ENCODE results near the gene SFRP2.
A peak's percentile ranks its signal among the peaks of the same experiment; 100 is the strongest.

The SFRP2 gene, protein sequence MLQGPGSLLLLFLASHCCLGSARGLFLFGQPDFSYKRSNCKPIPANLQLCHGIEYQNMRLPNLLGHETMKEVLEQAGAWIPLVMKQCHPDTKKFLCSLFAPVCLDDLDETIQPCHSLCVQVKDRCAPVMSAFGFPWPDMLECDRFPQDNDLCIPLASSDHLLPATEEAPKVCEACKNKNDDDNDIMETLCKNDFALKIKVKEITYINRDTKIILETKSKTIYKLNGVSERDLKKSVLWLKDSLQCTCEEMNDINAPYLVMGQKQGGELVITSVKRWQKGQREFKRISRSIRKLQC

DNA sequence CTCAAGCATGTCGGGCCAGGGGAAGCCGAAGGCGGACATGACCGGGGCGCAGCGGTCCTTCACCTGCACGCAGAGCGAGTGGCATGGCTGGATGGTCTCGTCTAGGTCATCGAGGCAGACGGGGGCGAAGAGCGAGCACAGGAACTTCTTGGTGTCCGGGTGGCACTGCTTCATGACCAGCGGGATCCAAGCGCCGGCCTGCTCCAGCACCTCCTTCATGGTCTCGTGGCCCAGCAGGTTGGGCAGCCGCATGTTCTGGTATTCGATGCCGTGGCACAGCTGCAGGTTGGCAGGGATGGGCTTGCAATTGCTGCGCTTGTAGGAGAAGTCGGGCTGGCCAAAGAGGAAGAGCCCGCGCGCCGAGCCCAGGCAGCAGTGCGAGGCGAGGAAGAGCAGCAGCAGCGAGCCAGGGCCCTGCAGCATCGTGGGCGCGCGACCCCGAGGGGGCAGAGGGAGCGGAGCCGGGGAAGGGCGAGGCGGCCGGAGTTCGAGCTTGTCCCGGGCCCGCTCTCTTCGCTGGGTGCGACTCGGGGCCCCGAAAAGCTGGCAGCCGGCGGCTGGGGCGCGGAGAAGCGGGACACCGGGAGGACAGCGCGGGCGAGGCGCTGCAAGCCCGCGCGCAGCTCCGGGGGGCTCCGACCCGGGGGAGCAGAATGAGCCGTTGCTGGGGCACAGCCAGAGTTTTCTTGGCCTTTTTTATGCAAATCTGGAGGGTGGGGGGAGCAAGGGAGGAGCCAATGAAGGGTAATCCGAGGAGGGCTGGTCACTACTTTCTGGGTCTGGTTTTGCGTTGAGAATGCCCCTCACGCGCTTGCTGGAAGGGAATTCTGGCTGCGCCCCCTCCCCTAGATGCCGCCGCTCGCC, at the start of gene SFRP2:
TSS of gene SFRP2 (minus strand) at position 671 of the 864 bp plus-strand sequence. CDS start at position 423, 248 bp downstream.
- DNase-seq = no peak

DNA sequence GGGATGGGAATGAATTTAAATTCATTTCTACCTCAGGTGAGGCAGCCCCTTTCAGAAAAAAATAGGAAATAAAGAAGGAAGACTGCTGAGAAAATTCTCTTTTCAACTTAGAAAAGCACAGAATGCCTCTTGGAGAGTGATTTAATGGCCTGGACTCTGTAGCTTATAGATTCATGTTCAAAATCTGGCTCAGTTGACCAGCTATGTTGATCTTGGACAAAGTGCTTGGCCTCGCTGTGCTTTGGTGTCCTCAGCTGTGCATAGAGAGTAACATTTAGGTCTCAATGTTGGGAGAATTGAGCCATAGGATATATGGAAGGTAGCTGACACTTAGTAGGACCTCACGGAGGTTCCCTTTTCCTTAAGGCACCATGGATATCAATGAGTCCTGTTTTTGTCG, 49.7 kb upstream of the SFRP2 start:
- no peak for DNase-seq

DNA sequence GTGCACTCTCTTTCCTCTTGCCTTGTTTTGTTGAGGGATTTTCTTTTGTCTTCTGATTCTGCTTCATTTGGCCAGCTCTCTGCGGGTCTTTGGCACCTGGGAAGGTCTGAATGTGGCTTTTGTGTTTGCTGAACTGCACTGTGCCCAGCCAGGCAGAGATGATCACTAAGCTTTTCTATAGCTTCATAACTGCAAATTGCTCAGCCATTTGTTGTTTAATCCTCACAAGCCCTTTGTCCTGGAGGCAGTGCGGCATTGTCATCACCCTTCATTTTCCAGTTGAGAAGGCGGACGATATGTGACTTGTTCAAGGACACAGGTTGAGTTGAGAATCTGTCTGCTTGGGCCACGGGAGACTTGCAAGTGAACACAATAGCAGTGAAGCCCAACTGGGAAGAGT, 46.0 kb upstream of the SFRP2 start:
- DNase-seq = no peak

DNA sequence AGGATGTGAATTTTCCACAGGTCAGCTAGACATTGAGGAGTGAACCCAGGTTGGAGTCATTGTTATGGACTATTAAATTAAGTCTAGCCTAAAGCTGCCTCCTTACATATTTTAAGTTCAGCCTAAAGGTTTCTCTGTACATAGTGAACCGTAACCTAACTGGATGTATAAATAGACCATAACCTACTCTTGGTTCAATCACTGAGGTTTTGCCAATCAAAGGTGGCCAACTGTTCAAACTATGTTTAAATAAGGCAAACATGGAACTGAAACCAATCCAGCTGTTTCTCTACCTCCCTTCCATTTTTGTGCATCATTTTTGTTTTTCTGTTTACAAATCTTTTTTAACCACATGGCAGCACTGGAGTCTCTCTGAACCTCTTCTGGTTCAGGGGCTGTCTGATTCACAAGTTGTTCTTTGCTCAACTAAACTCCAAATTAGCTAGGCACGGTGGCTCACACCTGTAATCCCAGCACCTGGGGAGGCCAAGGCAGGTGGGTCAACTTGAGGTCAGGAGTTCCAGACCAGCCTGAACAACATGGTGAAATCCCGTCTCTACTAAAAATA, 43.9 kb upstream of the SFRP2 start:
- DNase-seq = no peak

DNA sequence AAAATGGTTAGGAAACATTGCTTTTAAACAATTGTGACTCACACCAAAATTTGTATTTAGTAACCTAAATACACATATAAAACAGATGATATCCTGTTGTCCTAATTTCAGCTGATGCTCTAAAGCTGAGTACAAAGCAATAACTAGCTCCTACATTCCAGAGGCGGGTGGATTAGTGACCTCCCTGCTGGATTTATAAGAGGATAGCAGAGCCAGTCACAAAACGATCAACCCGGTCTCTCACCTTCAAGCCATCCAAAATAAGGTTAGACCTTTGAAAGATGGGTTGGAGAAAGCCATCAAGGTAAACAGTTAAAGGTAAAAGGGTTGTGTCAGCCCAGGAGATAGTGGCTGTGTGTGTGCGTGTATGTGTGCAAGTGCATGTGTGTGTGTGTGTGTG, 43.2 kb upstream of the SFRP2 start:
- DNase-seq = no peak

DNA sequence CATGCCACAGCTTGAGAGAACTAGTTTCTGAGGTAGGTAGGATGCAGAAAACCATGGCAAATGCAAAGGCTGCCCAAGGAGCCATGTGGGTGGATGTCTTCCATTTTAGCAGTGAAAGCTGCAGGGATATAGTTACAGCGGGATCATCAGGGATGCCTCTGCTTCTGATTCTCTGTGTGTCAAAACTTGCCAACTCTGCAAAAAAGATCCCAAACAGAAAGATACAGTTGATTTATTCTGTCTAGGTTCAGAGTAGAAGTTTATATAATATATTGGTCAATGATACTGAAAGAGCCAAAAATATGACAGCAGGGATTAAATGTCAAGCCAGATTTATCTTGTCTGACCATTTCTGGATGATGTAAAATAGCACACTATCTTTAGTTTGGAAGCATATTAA, 42.4 kb upstream of the SFRP2 start:
- no peak for DNase-seq

DNA sequence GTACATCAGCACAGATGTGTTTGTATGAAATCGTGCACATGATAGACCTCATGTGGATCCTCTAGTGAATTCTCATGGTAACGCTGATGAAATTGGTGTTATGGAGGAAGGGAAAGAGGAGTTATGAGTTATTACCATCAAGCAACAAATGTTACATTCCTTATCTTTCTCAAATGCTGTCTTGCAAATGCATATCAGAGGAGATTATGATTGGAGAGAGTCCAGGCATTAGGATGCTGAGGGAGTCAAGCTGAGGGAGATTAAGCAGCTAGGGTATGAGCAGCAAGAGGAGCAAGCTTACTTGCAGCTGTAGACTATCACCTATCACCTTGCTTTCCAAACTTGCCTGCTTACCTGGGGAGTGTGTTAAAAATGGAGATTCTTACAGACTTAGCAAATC, 36.8 kb upstream of the SFRP2 start:
- no peak for DNase-seq

DNA sequence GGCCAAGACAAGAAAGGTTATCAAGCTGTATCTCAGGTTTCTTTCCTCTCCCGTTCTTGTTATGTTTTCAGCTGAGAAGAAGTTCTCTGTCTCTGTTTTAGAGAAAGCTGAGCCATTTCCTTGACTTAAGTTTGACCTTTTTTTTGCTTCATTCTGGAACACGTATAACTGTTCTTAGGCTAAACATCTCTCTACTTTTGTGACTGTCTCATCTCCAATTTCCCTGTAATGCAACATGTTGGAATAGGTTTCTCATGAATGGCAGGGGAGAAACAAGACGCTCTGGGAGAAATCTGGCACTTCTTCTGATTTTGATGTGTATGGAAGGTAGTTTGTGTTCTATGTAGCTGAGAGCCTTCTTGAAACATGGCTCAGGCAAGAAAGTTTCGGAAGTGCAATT, 36.2 kb upstream of the SFRP2 start:
- no peak for DNase-seq

DNA sequence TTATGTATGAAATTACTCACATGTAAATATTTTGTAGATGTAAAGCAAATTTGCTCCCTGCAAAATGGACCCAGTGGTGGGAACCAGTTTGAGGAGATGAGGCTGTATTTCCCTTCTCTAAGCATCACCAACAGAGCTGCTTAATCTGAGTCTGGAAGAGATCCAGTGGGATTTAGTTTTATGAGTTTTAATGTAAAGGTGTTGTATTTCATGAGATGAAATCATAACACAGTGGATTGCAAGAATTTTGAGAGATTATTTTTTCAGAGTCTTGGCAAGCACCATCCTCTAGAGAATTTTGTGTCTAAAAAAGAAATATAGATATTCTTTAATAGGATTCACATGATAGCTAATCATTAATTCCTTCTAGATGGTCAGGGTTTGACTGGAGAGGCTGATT, 35.6 kb upstream of the SFRP2 start:
- DNase-seq = no peak

DNA sequence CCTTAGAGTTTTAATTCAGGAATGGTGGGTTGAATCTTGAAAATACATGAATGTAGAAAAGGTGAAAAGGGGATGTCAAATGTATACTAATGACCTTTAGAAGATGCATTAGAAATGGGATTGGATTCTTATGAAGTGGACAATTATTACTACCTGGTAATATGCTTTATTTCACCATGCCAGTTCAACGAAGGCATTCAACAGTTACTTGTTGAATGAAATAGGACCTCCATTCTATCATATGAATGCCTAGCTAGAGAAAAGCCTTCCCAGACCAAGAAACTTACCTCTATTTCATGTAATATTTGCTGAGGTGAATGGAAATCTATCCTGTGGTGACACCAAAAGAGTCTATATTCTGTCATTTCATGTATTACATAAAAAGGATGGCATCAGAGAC, 34.6 kb upstream of the SFRP2 start:
- no peak for DNase-seq

DNA sequence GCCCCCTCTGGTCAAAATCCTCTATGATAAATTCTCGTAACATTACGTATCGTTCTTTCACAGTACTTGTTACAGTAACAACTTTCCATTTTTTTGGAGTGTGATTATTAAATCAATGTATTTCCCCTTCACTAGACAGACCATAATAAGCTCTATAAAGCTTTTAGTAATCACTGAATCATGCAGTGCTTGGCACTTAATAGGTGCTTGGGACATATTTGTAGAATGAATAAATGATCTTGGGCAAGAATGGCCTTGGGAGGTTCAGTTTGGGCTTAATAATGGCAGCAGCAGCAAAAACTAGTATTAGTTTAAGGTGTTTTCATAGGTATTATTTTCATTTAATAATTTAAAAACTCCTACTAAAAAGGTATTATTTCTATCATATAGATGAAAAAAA, 33.4 kb upstream of the SFRP2 start:
- DNase-seq = no peak

DNA sequence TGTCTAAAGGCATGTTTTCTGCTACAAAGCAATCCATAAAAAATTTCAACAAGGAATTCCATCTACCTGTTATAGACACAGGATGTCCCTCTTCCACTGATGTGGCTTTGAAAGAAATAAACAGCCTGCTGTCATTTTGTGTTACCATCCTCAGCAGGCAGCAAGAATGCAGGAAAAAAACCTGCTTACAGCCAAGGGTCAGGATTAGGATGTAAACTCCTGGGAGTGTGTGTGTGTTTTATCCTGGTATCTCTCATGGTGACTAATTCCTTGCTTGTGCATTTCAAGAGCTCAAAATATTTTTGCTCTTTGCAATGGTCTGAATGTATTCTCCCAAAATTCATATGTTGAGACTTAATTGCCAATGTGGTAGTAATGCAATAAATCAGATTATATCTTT, 28.6 kb upstream of the SFRP2 start:
- no peak for DNase-seq

DNA sequence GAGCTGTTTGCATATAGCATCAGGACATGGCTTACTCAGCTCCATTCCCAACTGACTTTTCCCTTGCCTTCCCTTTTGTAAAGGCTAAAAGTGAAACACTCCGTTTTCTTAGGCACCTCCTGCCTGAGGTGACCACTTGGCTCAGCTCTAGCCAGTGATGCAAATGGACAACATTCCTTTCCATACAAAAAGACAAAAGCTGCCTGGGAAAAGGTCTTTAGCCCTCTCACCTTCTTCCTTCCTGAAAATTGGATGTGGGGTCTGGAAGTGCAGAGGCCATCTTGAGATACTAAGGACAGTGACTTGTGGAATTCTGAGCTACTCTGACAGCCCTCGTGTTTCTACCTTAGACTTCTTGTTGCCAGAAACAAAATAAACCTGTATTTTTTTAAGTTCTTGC, 27.7 kb upstream of the SFRP2 start:
- no peak for DNase-seq

DNA sequence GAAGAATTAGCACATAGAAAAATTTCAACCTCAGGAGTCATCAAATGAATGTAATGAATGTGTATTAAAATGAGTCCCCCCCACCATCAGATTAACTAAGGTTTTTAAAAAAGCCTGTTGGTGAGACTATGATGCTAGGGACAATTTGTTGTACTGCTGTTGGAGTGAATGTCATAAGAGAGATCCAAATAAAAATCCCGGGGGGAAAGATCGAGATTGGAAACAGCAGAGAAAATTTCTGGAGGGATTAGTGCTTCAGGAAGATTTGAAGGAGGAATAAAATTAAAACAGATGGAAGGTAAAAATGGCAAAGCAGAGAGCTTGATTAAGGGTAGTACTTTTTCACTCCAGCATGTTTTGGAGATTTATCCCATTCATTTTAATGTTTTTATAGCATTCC, 25.9 kb upstream of the SFRP2 start:
- DNase-seq = no peak

DNA sequence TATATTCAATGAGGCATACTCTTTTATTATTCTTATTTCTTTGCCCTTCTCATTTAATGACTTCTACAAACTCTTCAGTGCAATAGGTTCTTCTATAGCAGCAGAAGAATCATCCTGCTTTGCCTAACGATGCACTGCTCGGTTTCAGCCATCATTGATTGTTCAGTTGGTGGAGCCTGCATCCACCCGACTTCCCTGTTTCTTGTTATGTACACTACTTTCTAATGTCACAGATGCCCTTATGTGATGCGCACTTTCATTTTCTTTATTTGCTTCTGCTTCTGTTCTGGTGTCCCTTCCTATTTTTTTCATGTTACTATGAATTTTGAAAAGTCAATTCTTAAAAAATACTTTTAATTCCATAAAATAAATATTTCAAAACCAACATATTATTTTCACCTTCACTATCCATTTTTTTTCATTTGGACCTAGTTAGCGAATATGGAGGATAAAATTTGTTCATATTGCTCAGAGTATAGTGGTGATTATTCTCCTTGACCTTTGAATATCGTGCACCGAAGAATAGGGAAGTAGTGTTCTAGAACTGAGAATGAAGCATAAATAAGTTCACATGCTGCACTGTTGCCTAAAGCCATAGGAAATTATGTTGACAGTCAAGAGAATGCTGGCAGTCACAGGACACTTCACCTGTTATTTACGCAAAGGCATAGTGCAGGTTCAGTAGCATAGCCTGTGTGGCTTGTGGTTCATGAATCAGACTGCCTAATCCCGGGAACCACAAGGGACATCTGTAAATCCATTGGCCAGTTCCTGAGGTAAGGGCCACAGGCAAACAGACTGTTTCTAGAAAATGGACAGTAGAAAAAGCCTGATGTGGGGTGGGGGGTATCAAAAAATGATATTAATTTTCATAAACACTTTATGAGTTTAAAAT, 21.3 kb upstream of the SFRP2 start:
- no peak for DNase-seq

DNA sequence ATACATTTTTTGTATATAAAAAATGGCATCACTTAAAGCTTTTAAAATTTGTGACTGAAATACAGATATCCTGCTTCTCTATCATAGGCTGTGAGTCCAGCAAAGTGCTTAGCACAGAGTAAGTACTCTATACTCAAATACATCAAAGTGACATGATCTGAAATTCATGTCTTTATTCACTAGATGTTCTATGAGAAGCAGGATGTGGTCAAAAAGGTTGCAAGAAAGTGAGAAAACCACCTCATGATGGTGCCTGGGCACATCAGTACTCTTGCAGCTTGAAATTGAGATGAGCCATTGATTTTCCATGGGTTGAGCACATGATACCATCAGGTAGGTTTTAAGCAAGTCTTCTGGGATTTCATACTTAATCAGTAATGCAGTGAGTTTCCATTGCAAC, 20.4 kb upstream of the SFRP2 start:
- peak; percentile 35 for DNase-seq

DNA sequence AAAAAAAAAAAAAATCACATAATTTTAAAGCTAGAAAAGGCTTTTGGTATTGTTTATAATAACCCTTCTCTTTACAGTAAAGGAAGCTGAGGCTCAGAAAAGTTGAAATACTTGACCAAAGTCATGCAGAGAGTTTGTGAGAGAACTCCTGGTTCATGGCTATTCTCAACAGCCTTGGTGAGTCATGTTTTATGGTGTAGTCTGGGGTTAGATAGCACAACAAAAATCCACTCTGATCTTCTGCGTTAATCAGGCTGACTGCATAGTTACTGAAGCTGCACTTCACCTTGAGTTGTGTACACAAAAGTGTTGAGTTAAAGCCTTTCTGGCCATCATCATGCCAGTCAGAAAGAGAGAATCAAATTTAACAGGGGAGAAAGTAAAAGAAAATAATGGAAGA, 19.3 kb upstream of the SFRP2 start:
- DNase-seq = no peak

DNA sequence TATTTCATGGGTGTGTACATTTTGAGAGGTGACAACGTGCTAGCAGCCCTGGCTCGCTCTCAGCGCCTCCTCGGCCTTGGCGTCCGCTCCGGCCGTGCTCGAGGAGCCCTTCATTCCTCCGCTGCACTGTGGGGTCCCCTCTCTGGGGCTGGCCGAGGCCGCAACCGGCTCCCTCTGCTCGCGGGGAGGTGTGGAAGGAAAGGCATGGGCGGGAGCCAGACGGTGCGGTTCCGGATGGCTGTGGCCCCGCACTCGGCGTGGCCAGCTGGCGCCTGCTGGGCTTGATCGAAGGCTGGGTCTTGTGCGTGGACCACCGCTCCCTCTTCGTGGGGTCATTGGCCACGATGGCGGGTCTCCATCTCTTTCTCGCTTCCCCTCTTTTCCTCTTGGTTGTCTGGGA, 17.2 kb upstream of the SFRP2 start:
- DNase-seq = no peak

DNA sequence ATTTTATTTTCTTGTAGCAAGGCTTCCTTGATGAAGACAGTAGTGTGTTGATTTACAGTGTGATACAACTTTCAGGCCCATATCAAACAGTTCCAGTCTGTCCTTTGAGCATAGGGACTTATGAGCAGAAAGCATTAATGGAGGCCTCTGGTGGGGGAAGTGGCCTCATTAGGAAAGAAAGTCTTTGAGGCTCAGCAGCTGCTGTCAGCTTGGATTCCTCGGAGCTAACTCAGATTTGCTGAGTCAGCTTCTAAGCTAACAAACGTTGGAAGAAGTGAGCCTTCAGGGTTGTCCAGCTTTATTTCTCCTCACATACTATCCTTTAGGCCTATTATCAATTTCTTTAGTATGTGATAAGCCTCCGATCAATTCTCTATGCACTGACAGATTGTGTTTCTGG, 15.8 kb upstream of the SFRP2 start:
- DNase-seq = no peak

DNA sequence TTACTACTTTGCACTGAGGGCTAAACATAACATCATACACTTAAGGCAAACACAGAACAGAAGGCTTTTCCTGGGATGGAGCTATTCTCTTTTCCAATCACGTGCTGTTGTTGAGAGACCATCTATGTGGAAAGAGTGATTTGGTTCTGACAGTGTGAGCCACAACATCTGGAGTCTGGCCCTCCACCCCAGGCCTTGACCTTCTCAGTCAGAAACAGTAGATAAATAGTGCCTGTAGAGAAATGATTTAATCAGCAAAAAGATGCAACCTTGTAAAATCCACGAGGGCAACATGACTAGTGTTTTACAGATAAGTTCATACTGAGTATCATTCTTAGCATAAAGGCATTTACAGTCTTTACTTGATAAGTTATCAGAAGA, 10.8 kb upstream of the SFRP2 start:
- DNase-seq = no peak

DNA sequence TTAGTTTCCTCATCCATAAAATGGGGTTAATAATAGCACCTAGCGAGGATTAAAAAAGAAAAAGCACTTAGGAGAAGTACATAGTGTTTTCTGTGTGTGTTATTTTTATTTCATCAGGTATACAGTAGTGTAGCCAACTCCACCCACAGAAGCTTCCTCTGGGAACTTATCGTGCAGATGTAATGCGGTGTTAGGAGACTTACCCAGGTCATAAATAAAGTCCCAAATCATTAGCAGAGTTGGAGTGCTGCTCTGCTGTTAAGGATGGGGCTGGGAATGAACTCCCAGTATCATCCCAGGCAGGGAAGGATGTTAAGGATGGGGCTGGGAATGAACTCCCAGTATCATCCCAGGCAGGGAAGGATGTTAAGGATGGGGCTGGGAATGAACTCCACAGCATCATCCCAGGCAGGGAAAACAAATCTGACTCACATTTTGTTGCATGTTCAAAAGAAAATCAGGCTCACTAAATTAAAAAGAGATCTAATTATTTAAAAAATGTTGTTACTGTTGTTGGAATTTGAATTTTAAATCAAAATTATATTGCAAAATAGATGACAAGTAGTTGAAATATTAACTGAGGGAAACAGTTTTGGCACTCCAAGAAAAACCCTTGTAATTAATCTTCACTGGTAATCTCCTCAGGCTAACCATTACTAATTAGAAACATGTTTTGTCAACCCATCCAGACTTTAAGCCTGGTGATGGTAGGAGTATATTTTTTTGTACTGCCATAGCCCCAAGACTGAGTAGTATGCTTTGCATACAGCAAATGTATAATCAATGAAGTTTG, 10.2 kb upstream of the SFRP2 start:
- DNase-seq = no peak

DNA sequence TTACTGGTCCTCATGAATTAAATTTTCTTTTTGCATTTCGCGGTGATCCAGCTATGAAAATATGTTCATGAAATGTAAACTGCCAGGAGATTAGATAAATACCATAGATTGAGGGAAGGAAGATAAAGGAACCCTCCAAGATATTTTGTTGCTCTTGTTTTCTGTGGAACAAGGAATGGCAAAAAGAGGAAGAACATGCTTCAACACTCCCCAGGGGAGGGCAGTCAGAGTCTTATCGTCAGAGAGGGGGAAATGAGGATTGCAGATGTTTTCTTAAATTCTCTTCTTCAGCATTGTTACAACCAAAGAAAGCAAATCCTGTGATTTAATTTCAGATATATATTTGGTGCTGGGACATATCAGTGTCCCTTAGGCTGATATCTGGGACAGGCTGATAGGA, 9.5 kb upstream of the SFRP2 start:
- DNase-seq = no peak

Data from CD4-positive, alpha-beta T cell treated with Interleukin-4 for 4 hours (primary cell).